Activated CD4-positive, alpha-beta T cell treated with anti-CD3 and anti-CD28 coated beads, Interleukin-2, amount 50 U/mL, for 1 hour (primary cell): ENCODE measurements around the gene FAM181A.

ENCODE experiments used
- DNase-seq: peaks from one replicate; pipeline ENCODE4 v3.0.0-alpha.2; 2020

Gene FAM181A

GRCh38 chr14:93965287-93965821 is 38.2 kb downstream of the FAM181A start:
- no peak for DNase-seq

- DNase-seq: no peak
Measured at GRCh38 chr14:93965946-93966474, 38.9 kb downstream of the FAM181A start.

DNA sequence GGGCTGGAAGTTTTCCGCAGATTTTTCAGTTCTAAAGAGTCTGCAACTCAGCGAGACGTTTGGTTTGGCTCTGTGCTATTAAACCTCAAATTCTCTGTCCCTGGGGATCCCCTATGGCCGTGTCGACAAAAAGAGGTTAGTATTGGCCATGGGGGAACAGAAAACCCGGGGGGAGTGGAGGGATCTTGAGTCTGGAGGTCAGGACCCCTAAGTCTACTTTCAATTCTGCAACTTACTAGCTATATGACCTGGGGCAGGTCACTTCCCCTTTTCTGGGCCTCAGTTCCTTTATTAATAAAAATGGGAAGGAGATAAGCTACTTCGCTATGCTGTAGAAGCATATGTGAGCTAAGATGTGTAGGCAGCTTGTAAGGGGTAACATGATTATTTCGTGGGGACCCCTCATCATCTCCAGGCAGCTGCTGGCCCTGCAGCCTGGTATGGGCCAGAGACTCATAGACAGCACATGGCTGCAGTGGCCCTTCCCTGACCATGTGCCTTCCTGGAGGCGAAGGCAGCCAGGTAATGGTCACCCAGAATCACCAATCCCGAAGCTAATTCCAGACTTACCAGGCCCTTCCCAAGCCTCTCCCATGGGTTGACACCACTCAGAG is 40.6 kb downstream of the FAM181A start:
- DNase-seq: no peak

DNA sequence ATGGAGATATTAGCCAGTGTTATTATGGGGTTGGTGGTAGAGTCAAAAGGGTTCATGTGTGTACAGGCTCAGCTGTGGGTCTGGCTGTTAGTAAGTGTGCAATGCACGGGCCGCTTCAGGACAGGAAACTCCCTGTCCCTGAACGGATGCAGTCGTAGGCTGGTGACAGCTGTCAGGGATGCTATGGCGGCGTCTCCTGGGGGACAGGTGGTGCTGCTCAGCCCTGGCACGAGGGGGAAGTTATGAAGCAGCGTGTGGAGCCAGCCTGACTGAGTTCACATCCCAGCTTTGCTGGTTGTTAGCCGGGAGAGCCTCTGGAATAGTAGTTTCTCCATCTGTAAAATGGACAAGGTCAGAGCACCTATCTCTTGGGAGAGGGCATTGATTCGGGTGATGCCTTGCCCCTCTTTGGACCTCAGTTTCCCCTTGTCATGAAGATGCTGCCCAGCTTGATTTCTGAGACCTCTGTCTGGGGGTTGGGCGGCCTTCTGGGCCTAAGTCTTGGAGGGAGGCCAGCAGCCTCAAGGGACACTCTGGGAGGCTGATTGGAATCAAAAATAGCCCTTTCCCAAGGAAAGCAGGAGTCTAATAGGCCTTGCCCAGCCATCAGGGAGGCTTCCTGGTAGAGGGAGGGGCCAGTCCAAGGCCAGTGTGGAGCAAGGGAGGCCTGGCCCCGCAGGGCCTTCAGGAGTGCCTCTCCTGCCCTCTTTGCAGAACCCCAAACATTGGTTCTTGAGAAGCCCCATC is 42.1 kb downstream of the FAM181A start:
- no peak for DNase-seq

DNA sequence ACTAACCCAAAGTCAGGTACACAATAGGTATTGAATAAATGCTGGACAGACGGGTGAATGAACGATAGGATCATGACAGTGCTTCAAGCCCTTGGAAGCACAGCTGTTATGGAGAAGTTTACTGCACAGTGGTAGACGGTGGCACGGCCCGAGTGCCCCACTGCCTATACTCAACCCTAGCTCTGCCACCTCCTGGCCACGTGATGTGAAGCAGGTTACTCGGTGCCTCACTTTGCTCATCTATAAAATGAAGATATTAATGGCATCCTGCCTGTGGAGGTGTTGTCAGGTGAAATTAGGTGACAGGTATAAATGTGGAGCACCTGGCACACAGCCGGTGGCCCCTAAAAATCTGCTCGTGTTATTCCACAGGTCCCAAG is 43.4 kb downstream of the FAM181A start:
- peak; percentile 74 for DNase-seq

DNA sequence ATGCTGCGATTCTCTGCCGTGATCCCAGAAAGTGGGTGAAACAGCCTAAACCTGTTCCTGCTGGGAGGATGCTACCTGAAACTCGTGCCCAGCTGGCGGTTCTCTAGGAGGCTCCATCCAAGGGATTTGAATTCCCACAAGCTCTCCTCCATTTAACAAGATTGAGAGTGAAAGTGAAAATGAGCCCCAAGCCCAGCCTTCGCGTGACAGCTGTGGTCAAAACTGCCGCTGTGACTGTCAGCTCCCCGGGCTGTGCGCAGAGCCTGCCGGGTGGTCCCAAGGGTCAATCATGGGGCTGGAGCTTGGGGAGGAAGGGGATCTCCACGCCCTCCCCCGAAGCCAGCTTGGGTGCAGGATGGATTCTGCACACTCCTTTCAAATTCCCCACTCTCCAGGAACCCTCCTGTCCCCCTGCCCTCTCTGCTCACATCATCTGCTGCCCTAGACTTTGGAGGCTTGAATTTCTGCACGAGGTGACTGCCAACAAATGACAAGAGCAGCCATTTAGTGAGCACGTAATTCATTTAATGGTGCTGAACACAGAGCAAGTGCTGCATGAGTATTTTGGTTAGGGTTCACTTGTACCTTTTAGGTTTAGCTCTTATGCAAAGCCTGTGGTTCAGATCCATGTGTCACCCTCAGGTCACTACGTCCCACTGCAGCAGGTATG is 44.0 kb downstream of the FAM181A start:
- DNase-seq: no peak

DNA sequence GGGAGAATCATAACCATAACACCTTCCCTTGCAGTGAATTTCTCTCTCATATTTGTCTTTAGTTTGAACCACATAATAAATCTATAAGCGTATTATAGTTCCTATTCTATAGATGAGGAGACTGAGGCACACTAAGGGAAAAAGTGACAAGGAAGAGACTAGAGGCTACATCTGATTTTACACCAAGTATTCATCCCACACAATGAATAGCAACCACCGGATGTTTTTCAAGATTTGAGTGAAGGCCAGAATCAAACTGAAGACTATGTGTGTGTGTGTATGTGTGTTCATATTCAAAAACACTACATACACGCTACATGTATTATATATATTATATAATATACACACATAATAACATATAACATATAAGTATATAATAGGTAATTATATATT is 44.5 kb downstream of the FAM181A start:
- DNase-seq: no peak

DNA sequence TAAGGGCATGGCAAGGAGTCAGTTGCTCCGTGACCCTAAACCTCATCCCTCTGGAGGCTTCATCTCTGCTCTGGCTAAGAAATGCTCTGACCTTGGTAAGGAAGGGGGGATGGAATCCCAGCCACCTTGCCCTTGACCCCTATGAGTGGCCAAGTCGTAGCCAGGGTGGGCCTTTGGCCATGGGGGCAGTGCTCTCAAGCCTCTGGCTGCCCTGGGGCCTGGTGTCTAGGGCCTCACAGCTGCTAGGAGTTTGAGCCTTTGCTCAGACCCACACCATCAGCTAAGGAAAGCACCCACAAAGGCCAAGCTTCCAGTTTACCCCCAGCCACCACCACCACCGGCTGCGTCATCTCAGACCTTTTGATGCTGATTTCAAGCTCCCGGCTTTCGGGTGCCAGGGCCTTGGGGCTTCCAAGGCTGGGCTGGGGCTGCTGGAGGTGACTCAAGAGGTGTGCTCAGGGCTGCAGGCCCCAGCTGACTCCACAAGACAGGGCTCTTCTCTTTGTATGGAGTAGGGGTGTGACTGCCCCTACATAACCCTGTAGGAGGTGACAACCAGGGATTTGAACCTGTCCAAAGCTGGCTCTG is 45.6 kb downstream of the FAM181A start:
- no peak for DNase-seq

DNA sequence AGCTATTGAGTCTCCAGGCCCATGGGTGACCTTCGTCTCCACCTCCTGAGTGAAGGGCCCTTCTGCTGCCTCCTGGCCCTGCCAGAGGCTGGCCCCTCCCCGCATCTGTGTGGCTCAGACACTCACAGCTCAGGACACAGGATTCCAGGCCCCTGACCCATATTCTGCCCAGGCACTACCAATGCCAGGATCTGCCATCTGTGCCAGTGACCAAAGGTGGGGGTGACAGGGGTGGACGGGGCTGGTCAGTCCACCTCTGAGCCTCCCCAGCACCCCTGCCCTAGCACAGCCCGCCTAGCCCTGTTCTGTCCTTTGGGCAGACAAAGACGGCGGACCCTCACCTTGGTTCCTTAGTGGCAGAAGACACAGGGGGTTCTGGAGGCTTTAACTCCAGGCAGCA is 46.5 kb downstream of the FAM181A start:
- DNase-seq: no peak

GRCh38 chr14:93974299-93974698 is 47.2 kb downstream of the FAM181A start:
- DNase-seq: no peak

DNA sequence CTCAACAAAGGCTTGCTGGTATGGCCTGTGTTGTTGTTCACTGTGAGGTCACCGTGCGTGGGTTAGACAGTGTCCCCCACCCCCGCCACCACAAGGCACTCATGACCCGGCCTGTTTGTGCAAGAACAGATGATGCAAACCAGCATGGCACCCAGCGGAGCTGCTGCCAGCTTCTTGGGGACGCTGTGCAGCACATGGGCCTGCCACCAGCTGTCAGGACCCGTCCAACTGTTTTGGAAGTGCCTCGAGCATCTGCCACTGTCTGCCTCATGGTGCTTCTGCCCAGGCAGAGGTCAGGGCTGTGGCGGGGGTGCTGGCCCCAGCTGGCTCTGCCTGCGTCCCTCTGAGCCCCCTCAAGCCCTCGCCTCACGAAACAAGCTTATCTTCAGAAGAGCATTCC is 47.7 kb downstream of the FAM181A start:
- DNase-seq: no peak

DNA sequence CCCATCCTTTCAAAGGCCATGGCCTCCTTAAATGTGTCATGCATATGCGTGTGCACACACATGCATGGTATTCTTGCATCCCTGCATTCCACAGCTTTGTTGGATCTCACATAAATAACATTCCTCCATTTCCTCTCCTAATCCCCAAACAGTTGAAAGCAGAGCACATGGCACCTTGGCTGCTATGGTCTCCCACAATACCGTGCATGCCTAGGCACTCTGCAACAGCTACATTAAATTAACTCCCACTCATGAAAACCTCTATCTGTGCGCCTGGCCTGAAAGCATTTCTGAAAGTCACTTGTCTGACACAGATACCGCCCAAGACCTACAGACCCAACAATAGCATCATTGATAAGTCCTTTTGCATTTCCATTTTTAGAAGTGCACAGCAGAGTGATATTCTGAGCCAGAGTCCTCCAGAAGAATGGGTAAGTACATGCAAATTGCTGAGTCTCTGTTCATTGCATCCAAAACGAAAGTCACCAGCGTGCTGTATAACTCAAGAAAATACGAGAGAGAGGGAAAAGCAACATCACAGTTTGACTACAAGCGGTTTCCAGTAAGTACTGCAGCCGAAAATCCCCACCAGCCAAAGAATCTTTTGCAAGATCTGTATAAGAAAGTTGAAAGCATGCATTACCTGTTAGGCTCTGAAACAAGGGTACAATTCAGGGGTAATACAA is 48.8 kb downstream of the FAM181A start:
- DNase-seq: no peak

DNA sequence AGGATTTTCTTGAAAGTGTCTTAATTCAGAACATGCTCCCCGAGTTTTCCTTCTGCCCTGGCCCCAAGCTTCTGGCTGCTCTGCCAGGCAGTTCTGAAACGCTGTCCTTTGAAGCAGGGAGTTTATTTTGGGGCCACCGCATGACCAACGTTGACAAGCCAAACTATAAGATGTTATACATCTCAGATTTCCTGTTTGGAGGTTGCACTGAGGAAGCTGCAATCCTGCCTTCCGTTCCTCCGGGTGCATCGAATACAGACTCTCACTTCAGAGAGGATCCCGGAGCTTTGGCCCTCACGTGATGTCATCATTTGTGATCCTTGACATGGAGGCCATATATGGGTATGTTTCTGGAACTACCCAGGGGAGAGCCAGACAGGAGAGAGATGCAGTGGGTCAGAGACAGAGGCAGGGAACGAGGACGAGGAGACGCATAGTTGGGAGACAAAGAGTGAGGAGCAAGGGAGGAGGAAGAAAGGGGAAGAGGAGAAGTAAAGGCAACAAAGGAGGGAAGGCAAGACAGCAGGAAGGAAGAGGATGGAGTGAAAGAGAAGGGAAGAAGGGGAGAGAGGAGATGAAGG is 49.4 kb downstream of the FAM181A start, which contains the start of gene ASB2:
Gene ASB2 (minus strand): TSS at position 94 of the 581 bp plus-strand sequence. CDS start 12,031 bp downstream, outside the sequence.
- DNase-seq: no peak

DNA sequence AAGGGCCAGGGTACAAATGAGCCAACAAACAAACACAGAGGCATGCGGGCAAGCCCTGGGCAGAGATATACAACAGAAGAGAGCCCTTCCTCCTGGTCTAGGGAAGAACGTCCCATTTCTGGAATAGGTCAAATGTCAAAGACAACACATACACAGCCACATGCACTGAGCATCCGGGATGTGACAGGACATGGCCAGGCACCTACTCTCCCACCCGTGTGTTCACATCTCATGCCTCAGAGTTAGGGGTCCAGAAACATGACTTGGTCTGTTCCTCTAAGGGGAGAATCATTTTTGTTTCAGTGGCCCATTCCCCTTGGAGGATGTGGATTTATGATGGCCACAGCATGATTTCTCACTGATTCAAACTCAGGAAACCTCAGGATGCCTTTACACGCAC is 50.0 kb downstream of the FAM181A start:
- no peak for DNase-seq

- peak; percentile 60 for DNase-seq
Measured at GRCh38 chr14:93977790-93978581, 50.8 kb downstream of the FAM181A start.

DNA sequence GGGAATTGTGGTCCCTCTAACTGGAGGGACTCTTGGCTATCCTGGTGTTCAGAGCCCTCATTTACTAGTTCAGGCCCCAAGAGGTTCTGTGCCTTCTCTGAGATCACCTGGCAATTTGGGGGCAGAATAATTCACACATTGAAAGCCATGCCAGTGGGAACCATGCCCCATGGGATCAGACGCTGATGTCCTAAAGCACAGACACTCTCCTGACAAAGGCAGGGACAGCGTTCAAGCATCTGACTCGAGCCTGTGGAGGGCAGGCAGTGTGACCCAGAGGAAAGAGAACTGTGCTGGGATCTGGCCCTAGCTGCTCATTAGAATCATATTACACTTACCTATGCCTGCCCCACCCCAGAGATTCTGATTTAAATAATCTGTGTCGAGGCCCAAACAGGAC is 51.6 kb downstream of the FAM181A start:
- DNase-seq: no peak
